Measurements from ENCODE around the gene AMOT. TPM values are rescaled to one million over a fixed set of nuclear protein-coding genes. Genes with fewer than 3 reads are reported as not detected.

Gene AMOT
- polyA plus RNA-seq, 1 of the 3 experiments (the other 2 are of a cell fraction), result 3.4 TPM

DNA sequence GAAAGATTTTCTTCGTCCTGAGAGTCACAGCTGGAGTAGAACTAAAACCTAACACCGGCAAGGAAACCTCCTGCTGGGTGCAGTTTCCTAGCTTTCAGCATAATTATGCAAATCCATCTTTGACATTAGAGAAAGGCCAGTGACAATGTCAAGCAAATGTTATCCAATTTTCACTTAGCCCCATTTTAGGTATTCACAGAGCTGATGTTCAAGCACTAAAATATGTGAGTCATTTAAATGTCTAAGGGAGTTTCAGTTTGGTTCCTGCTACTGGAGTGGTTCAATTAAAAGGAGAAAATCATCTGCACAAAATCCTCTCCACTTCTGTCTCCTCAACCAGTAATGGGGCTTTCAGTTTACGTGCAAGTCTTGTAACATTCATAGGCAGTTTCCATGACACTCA, 37.1 kb upstream of the AMOT start:
- TF ChIP-seq, protein P1, sequence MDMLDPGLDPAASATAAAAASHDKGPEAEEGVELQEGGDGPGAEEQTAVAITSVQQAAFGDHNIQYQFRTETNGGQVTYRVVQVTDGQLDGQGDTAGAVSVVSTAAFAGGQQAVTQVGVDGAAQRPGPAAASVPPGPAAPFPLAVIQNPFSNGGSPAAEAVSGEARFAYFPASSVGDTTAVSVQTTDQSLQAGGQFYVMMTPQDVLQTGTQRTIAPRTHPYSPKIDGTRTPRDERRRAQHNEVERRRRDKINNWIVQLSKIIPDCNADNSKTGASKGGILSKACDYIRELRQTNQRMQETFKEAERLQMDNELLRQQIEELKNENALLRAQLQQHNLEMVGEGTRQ (IDR thresholded peaks at IDR 0.05; ENCODE audit: borderline replicate concordance, low read depth, low read length), result no peak
- no peak for TF ChIP-seq RFX5 (IDR thresholded peaks at IDR 0.05; ENCODE audit: low read length)
- TF ChIP-seq, protein P2, sequence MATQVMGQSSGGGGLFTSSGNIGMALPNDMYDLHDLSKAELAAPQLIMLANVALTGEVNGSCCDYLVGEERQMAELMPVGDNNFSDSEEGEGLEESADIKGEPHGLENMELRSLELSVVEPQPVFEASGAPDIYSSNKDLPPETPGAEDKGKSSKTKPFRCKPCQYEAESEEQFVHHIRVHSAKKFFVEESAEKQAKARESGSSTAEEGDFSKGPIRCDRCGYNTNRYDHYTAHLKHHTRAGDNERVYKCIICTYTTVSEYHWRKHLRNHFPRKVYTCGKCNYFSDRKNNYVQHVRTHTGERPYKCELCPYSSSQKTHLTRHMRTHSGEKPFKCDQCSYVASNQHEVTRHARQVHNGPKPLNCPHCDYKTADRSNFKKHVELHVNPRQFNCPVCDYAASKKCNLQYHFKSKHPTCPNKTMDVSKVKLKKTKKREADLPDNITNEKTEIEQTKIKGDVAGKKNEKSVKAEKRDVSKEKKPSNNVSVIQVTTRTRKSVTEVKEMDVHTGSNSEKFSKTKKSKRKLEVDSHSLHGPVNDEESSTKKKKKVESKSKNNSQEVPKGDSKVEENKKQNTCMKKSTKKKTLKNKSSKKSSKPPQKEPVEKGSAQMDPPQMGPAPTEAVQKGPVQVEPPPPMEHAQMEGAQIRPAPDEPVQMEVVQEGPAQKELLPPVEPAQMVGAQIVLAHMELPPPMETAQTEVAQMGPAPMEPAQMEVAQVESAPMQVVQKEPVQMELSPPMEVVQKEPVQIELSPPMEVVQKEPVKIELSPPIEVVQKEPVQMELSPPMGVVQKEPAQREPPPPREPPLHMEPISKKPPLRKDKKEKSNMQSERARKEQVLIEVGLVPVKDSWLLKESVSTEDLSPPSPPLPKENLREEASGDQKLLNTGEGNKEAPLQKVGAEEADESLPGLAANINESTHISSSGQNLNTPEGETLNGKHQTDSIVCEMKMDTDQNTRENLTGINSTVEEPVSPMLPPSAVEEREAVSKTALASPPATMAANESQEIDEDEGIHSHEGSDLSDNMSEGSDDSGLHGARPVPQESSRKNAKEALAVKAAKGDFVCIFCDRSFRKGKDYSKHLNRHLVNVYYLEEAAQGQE (IDR thresholded peaks at IDR 0.05; ENCODE audit: low read depth, low read length), result no peak

DNA sequence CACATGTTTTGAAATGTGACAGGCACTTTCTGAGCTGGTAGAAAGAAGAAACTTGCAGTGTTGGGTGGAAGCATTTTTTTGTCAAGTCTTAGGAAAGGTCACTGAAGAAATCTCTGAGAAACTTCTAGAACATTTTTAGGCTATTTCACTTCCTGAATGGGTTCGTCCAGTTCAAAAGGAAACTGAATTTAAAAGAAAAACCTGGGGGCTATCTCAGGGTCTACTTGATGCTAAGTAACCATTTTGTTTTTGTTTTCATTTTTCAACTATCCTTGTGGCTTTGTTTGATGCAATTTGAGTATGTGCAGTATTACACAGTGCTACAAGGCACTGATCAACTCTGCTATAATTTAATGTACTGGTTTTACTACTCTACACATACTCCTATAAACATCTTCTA, 34.0 kb upstream of the AMOT start:
- Histone ChIP-seq H3K79me2 (ENCODE audit: insufficient read depth) (no peaks in the 10 kb centered on the region), H3K4me3 (ENCODE audit: low read depth in 2 of 2, low read length in 1 of 2) (no peak overlapping the region), H3K27me3 (ENCODE audit: insufficient read depth) (no peaks in the 10 kb centered on the region), H3K27ac (ENCODE audit: low read depth in 2 of 2, low read length in 1 of 2) (no peak overlapping the region), H2AFZ (ENCODE audit: low read depth) (no peak overlapping the region), H3K36me3 (replicated peaks in 1 of 2; ENCODE audit: control insufficient read depth in 1 of 2, insufficient read depth in 2 of 2, low read length in 1 of 2) (no peaks in the 10 kb centered on the region), H3K4me1 (ENCODE audit: control insufficient read depth in 1 of 2, insufficient read depth in 2 of 2, low read depth in 1 of 2, low read length in 1 of 2) (no peaks in the 10 kb centered on the region), H3K4me2 (no peak overlapping the region), H4K20me1 (ENCODE audit: insufficient read depth) (0 out of 2 replicates have a peak, but pooled peaks cover 5% of the 10 kb centered on the region), H3K9me2 (no peaks in the 10 kb centered on the region), H3F3A (replicated peaks; ENCODE audit: insufficient read depth) (no peaks in the 10 kb centered on the region), H3K9ac (no peak overlapping the region), H3K9me3 (no peaks in the 10 kb centered on the region)
- POLR2A ChIA-PET, result no interaction called here
- 23% methylated on average over 1 of the region's 1 CpG for WGBS (ENCODE audit: low lambda C conversion rate)
- DNase-seq, result no peak
- CTCF ChIA-PET, result interaction anchor here (1.0 to 1.5 kb wide), 3 partner anchors 11 to 868 kb away, joined by 3 to 5 read pairs (median 4); no protein-coding TSS in a partner anchor
- TF ChIP-seq, protein P3, sequence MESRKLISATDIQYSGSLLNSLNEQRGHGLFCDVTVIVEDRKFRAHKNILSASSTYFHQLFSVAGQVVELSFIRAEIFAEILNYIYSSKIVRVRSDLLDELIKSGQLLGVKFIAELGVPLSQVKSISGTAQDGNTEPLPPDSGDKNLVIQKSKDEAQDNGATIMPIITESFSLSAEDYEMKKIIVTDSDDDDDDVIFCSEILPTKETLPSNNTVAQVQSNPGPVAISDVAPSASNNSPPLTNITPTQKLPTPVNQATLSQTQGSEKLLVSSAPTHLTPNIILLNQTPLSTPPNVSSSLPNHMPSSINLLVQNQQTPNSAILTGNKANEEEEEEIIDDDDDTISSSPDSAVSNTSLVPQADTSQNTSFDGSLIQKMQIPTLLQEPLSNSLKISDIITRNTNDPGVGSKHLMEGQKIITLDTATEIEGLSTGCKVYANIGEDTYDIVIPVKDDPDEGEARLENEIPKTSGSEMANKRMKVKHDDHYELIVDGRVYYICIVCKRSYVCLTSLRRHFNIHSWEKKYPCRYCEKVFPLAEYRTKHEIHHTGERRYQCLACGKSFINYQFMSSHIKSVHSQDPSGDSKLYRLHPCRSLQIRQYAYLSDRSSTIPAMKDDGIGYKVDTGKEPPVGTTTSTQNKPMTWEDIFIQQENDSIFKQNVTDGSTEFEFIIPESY (IDR thresholded peaks at IDR 0.05; ENCODE audit: borderline replicate concordance, low read depth), result no peak
- TF ChIP-seq ELF1 (IDR thresholded peaks at IDR 0.05) (no peak), POLR2AphosphoS5 (IDR thresholded peaks at IDR 0.05; ENCODE audit: low read depth, low read length) (no peak), TCF12 (IDR thresholded peaks at IDR 0.05) (no peak), JUND (IDR thresholded peaks at IDR 0.05) (no peak), SIN3A (IDR thresholded peaks at IDR 0.05; ENCODE audit: borderline replicate concordance, low read depth, low read length) (no peak), FOXJ3 (CRISPR knock-in tag; IDR thresholded peaks at IDR 0.05) (no peak), FOXM1 (IDR thresholded peaks at IDR 0.05; ENCODE audit: low read depth) (no peak), RCOR1 (IDR thresholded peaks at IDR 0.05; ENCODE audit: low read length) (no peak), MEF2A (IDR thresholded peaks at IDR 0.05; ENCODE audit: borderline replicate concordance, low read depth) (no peak), RAD21 (IDR thresholded peaks at IDR 0.05; ENCODE audit: low read length) (no peak), NFIC (IDR thresholded peaks at IDR 0.05; ENCODE audit: borderline replicate concordance) (no peak), TAF1 (IDR thresholded peaks at IDR 0.05; ENCODE audit: borderline replicate concordance, low read depth, low read length) (no peak), MXI1 (IDR thresholded peaks at IDR 0.05; ENCODE audit: low read depth, low read length) (no peak)
- TF ChIP-seq, protein P4, sequence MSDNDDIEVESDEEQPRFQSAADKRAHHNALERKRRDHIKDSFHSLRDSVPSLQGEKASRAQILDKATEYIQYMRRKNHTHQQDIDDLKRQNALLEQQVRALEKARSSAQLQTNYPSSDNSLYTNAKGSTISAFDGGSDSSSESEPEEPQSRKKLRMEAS (IDR thresholded peaks at IDR 0.05; ENCODE audit: low read depth), result no peak
- TF ChIP-seq, protein P5, sequence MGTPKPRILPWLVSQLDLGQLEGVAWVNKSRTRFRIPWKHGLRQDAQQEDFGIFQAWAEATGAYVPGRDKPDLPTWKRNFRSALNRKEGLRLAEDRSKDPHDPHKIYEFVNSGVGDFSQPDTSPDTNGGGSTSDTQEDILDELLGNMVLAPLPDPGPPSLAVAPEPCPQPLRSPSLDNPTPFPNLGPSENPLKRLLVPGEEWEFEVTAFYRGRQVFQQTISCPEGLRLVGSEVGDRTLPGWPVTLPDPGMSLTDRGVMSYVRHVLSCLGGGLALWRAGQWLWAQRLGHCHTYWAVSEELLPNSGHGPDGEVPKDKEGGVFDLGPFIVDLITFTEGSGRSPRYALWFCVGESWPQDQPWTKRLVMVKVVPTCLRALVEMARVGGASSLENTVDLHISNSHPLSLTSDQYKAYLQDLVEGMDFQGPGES (IDR thresholded peaks at IDR 0.05; ENCODE audit: low read depth, low read length), result no peak
- TF ChIP-seq, protein P6, sequence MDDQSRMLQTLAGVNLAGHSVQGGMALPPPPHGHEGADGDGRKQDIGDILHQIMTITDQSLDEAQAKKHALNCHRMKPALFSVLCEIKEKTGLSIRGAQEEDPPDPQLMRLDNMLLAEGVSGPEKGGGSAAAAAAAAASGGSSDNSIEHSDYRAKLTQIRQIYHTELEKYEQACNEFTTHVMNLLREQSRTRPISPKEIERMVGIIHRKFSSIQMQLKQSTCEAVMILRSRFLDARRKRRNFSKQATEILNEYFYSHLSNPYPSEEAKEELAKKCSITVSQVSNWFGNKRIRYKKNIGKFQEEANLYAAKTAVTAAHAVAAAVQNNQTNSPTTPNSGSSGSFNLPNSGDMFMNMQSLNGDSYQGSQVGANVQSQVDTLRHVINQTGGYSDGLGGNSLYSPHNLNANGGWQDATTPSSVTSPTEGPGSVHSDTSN (IDR thresholded peaks at IDR 0.05), result no peak

More for the DNA sequence above, 37.1 kb upstream of the AMOT start:
- H3K9me2 ChIP-seq, result no peaks in the 10 kb centered on the region
- no peaks in the 10 kb centered on the region for H3K36me3 ChIP-seq (replicated peaks in 1 of 2; ENCODE audit: control insufficient read depth in 1 of 2, insufficient read depth in 2 of 2, low read length in 1 of 2)
- WGBS (ENCODE audit: low lambda C conversion rate), result 46% methylated on average over 3 of the region's 3 CpGs
- H4K20me1 ChIP-seq (ENCODE audit: insufficient read depth), result 0 out of 2 replicates have a peak, but pooled peaks cover 5% of the 10 kb centered on the region
- H3F3A ChIP-seq (replicated peaks; ENCODE audit: insufficient read depth), result no peaks in the 10 kb centered on the region
- no peak overlapping the region for H3K9ac ChIP-seq
- H3K4me3 ChIP-seq (ENCODE audit: low read depth in 2 of 2, low read length in 1 of 2), result no peak overlapping the region
- H3K27me3 ChIP-seq (ENCODE audit: insufficient read depth), result no peaks in the 10 kb centered on the region
- ChIA-PET CTCF (no interaction called here), POLR2A (no interaction called here)
- H3K4me2 ChIP-seq, result no peak overlapping the region
- no peaks in the 10 kb centered on the region for H3K9me3 ChIP-seq
- no peak overlapping the region for H3K27ac ChIP-seq (ENCODE audit: low read depth in 2 of 2, low read length in 1 of 2)
- H3K79me2 ChIP-seq (ENCODE audit: insufficient read depth), result no peaks in the 10 kb centered on the region
- H3K4me1 ChIP-seq (ENCODE audit: control insufficient read depth in 1 of 2, insufficient read depth in 2 of 2, low read depth in 1 of 2, low read length in 1 of 2), result no peaks in the 10 kb centered on the region
- no peak overlapping the region for H2AFZ ChIP-seq (ENCODE audit: low read depth)
- no peak for DNase-seq
